ENCODE data around the gene FAT1.

FAT1 gene

DNA sequence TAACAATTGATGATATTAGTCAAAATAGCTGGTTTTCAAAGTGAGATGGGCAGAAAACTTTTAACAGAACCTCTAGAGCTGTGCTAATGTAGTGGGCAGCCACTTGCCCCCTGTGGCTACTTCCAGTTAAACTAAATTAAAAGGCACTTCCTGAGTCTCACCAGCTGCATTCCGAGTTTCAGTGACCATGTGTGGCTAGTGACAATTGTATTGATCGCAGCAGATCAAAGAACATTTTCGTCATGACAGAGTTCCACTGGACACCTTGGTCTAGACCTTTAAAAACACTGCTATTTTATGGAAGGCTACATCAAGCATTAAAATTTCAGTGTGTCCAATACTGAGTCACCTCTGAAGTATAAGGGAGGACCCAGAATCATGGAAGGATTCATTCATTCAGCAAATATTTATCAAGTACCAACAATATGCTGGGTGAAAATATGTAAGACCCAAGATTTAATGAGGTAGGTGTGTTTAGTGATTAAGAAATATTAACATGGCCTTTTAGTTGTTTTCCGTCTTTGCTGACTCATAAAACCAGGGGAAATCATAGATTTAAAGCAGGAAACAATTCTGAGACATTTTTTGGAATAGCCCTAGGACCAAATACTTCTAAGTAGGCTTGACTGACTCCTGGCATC is 5.1 kb upstream of the FAT1 start:
- TF ChIP-seq CTCF (IDR thresholded peaks at IDR 0.05) = no peak
- Histone ChIP-seq H3K9me3 (no peaks in the 10 kb centered on the region), H3K4me1 (peaks cover 0 to 21% (median 3%) of the 10 kb centered on the region in 4 donors), H3K36me3 (no peaks in the 10 kb centered on the region), H3K4me3 (no peak overlapping the region), H3K27ac (peak overlapping the region; percentile 0 to 91), H3K27me3 (no peaks in the 10 kb centered on the region)
- DNase-seq = no peak
- intact Hi-C loops (cut with DNase I; ENCODE audit: low total_unique reads) = loop anchor here (5.0 kb wide), 1 partner anchor 61 kb away; no protein-coding TSS in a partner anchor

GRCh38 chr4:186727977-186728519 is 4.4 kb upstream of the FAT1 start:
- intact Hi-C loops (cut with DNase I; ENCODE audit: low total_unique reads) = loop anchor here (5.0 kb wide), 1 partner anchor 61 kb away; no protein-coding TSS in a partner anchor
- no peaks in the 10 kb centered on the region for H3K36me3 ChIP-seq
- TF ChIP-seq CTCF (IDR thresholded peaks at IDR 0.05) = no peak
- H3K4me1 ChIP-seq = peaks cover 0 to 21% (median 3%) of the 10 kb centered on the region in 4 donors
- no peaks in the 10 kb centered on the region for H3K9me3 ChIP-seq
- no peak for DNase-seq
- peak overlapping the region; percentile 74 to 91 for H3K4me3 ChIP-seq
- peak overlapping the region; percentile 91 to 94 for H3K27ac ChIP-seq
- no peaks in the 10 kb centered on the region for H3K27me3 ChIP-seq

GRCh38 chr4:186727169-186727976 is 3.7 kb upstream of the FAT1 start:
- peak overlapping the region; percentile 91 to 94 for H3K27ac ChIP-seq
- no peaks in the 10 kb centered on the region for H3K9me3 ChIP-seq
- H3K4me3 ChIP-seq = peak overlapping the region; percentile 74 to 91
- H3K4me1 ChIP-seq = peaks cover 0 to 25% (median 3%) of the 10 kb centered on the region in 4 donors
- no peak for DNase-seq
- H3K27me3 ChIP-seq = no peaks in the 10 kb centered on the region
- intact Hi-C loops (cut with DNase I; ENCODE audit: low total_unique reads) = loop anchor here (5.0 kb wide), 1 partner anchor 60 kb away; no protein-coding TSS in a partner anchor
- TF ChIP-seq CTCF (IDR thresholded peaks at IDR 0.05) = no peak
- H3K36me3 ChIP-seq = no peaks in the 10 kb centered on the region

DNA sequence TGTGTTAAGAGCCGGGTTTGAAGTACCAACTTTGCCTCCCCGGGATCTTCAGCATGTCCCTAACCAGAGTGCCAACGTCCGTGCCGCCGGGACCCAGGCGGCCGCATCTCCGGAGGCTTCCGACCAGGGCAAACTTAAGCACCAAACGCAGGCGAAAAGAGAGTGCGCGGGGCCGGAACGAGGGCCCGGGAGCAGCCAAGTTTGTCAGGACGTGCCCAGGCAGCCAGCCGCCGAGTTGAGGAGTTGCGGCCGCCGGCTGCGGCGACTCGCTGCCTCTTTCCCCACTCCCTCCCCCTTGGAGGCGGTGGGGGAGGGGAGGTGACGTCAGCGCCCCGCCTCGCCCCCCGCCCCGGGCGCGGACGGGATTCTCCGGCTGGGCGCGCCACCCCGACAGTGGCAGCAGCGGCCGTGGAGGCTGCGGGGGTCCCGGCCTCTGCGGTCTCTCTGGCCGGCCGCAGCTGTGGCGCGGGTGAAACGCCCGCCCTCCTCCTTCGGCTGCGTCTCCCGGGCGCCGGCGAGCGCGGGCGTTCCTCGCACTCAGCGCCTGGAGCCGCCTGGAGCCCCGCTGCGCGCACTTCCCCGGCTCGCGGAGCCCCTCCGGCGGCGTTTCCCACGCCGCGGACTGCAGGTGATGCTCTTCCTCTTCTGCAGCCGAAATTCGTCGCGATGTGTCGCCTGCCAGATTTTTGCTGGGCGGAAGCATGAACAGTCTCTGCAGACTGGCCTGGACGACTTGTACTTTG is 2.9 kb upstream of the FAT1 start:
- Histone ChIP-seq H3K36me3 (no peaks in the 10 kb centered on the region), H3K27me3 (no peaks in the 10 kb centered on the region), H3K4me1 (peaks cover 0 to 31% (median 4%) of the 10 kb centered on the region in 4 donors), H3K9me3 (no peaks in the 10 kb centered on the region), H3K4me3 (peak overlapping the region; percentile 74 to 91), H3K27ac (peak overlapping the region; percentile 91 to 94)
- TF ChIP-seq CTCF (IDR thresholded peaks at IDR 0.05) = peak in 1 of 2 experiments; percentile 3
- intact Hi-C loops (cut with DNase I; ENCODE audit: low total_unique reads) = loop anchor here (5.0 kb wide), 1 partner anchor 59 kb away; no protein-coding TSS in a partner anchor
- peak; percentile 52 to 87 for DNase-seq
